Muscle layer of duodenum (tissue), 2 donors: ENCODE results near the gene JTB.
A peak's percentile ranks its signal among the peaks of the same experiment; 100 is the strongest.
"Not testable (repeated sequence)": the region's sequence is repeated elsewhere in the genome, so short reads cannot be mapped to it uniquely, and the experiment has no call there.

Source experiments
- H3K27ac ChIP-seq: one replicate; pipeline ENCODE4 v1.7.0; 2013; ENCODE audit warnings: mild to moderate bottlenecking, low read length
- H3K27me3 ChIP-seq: one replicate; pipeline ENCODE4 v1.7.0; 2013; ENCODE audit warnings: low read depth, mild to moderate bottlenecking, control low read depth, low read length
- H3K36me3 ChIP-seq, 2 donors: one replicate each; pipeline ENCODE4 v1.7.0; 2013; ENCODE audit warnings: low read length in 2 of 2, control low read depth in 1 of 2, mild to moderate bottlenecking in 1 of 2; ENCODE audit not compliant: insufficient read depth in 2 of 2, control insufficient read depth in 1 of 2
- H3K4me1 ChIP-seq, 2 donors: one replicate each; pipeline ENCODE4 v1.7.0; 2013; ENCODE audit warnings: low read length in 2 of 2, mild to moderate bottlenecking in 2 of 2, control low read depth in 1 of 2, moderate library complexity in 1 of 2; ENCODE audit not compliant: insufficient read depth in 2 of 2, control insufficient read depth in 1 of 2
- H3K4me3 ChIP-seq, 2 donors: one replicate each; pipeline ENCODE4 v1.7.0; 2013; ENCODE audit warnings: low read length in 2 of 2, low read depth in 1 of 2, mild to moderate bottlenecking in 1 of 2
- H3K9me3 ChIP-seq, 2 donors: one replicate each; pipeline ENCODE4 v1.7.0; 2013; ENCODE audit warnings: low read length in 2 of 2, control low read depth in 1 of 2, mild to moderate bottlenecking in 1 of 2; ENCODE audit not compliant: control insufficient read depth in 1 of 2
- donor health status: healthy.

Gene JTB

DNA sequence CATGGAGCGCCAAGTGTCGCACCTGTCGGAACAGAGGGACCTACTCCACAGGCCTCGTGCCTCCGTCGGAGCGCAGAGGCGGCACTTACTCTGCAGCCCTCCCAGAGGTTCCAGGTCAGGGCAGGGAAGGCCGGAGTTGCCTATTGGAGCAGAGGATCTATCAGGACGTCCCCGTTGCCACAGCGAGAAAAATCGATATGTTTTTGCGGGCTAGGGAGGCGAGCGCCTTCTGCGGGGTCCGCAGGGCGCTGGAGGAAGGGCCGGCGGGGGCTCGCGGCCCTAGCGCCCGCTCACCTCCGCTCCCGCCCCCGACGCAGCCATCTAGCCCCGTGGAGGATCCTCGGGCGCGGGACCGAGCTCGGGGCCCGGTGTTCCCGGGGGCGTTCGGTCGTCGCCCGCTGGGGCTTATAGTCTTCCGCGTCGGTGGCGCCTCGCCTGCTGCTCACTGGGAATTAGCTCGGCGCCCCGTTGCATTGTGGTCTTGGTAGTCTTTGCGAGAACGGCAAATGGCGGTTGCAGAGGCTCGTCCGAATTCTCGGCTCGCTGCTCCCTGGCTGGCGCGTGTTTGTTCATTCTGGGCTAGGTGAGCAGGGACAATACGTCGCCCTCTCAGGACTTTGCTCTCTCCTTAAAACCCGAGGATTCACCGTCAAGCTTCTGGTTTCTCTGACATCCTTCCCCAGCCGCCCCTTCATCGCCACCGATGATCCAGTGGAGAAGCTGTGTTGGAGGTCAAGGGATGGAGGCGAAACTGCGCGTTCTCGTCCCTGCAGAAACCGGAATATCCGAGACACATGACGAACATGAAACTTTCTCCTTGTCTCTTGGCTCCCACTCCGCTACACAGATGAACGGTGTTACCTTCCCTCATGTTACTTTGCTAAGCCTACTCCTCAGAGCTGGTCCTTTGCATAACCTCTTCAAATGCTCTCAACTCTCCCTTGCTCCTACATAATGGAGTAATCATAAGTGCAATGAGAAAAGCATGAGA, at the start of gene JTB:
JTB (minus strand) TSS at position 425 of the 991 bp plus-strand sequence; CDS start at position 3, 422 bp downstream.
- Histone ChIP-seq H3K9me3 (no peaks in the 10 kb centered on the region), H3K36me3 (peaks cover 26 to 30% of the 10 kb centered on the region in 2 donors), H3K4me1 (peaks cover 12 to 24% of the 10 kb centered on the region in 2 donors), H3K27ac (peak within 1 kb of the TSS; percentile 90), H3K4me3 (peak within 1 kb of the TSS; percentile 90 to 92), H3K27me3 (no peaks in the 10 kb centered on the region)

DNA sequence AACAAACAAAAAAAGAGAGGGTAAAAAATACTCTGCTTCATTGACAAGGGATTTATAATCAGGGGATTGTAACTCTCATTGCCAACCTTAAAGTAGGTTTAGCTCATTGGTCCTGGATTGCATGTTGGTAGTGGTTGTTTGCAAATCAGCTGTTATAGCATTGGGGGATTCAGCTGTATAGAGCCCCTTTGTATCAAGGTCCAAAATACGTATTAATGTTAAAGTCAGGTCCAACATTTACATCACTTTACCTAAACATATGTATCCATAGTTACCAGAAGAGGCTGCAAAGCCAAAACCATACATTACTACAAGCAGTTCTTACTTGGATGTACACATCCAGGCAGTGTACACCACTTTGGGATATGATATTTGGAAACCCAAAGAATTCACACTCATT, 42.5 kb upstream of the JTB start:
- Histone ChIP-seq H3K4me3 (no peak overlapping the region), H3K9me3 (no peaks in the 10 kb centered on the region), H3K36me3 (no peaks in the 10 kb centered on the region), H3K4me1 (no peaks in the 10 kb centered on the region), H3K27ac (no peak overlapping the region), H3K27me3 (no peaks in the 10 kb centered on the region)

DNA sequence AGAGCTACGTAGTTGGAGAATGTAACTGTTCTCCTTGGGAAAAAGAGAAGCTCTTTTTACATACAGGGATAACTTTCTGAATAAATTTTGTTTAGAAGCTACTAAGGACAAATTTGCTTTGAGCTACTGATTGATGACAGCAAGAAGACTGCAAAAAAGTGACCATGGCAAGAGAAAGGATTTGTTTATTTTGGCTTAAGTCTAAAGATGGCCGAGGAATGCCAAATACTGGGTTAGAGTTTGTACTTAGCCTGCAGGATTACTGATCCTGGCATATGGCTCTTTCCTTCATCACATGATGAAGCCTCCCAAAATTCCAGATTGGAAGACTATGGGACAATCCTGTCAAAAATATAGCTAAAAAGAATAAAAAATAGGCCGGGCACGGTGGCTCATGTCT, 41.8 kb upstream of the JTB start:
- H3K4me1 ChIP-seq, result no peaks in the 10 kb centered on the region
- H3K9me3 ChIP-seq, result no peaks in the 10 kb centered on the region
- H3K4me3 ChIP-seq, result no peak overlapping the region
- no peaks in the 10 kb centered on the region for H3K27me3 ChIP-seq
- no peak overlapping the region for H3K27ac ChIP-seq
- no peaks in the 10 kb centered on the region for H3K36me3 ChIP-seq

DNA sequence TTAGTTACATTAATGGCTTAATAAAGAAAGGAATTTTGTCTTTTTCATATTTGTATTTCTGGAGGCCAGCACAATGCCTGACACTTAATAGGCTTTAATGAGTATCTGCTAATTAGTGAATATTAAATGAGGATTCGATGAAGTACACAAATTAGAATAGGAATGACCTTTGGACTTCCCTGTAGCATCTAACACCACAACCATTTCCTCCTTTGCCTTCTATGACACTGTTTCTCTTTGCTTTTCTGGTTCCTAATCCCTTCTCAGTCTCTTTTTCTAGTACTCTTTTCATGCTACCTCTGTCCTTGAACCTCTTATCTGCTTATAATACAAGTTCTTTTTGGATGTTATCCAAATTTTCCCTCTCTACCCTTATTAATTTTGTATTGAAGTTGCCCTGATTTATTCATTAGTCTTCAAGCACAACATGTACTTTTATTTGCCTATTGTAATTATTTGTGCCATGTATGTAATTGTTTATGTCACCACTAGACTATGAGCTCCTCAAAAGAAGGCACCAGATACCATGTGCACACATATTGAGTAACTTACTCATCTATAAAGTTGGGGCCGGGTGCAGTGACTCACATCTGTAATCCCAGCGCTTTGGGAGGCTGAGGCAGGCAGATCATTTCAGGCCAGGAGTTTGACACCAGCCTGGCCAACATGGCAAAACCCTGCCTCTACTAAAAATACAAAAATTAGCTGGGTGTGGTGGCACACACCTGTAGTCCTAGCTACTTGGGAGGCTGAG, 36.9 kb upstream of the JTB start:
- Histone ChIP-seq H3K4me1 (no peaks in the 10 kb centered on the region), H3K36me3 (no peaks in the 10 kb centered on the region), H3K4me3 (no peak overlapping the region), H3K27ac (no peak overlapping the region), H3K27me3 (no peaks in the 10 kb centered on the region), H3K9me3 (no peaks in the 10 kb centered on the region)

DNA sequence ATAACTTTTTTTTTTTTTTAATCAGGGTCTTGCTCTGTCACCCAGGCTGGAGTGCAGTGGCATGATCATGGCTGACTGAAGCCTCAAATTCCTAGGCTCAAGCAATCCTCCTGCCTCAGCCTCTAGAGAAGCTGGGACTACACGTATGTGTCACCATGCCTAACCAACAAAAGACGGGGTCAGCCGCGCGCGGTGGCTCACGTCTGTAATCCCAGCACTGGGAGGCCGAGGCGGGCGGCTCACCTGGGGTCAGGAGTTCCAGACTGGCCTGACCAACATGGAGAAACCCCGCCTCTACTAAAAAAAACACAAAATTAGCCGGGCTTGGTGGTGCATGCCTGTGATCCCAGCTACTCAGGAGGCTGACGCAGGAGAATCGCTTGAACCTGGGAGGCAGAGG, 35.1 kb upstream of the JTB start:
- H3K4me3 ChIP-seq, H3K36me3 ChIP-seq: not testable (repeated sequence)

DNA sequence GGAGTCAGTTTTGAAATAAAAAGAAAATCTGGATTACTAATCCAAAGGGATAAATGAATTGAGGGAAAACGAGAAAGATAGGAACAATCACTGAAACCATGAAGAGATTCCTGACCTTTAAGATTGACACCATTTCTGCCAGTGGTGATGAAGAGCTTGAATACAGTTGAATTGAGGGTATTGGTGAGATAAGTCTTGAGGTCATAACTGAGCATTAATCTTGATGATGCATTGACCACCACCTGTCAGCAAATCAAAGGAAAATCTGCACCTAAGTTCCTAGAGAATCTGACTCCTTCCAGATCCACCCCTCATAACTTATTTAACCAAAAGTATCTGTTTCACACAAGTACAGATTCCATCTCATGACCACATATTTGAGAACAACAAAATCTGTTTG, 34.7 kb upstream of the JTB start:
- H3K4me1 ChIP-seq, result no peaks in the 10 kb centered on the region
- no peaks in the 10 kb centered on the region for H3K9me3 ChIP-seq
- H3K36me3 ChIP-seq, result no peaks in the 10 kb centered on the region
- no peak overlapping the region for H3K4me3 ChIP-seq
- no peaks in the 10 kb centered on the region for H3K27me3 ChIP-seq
- H3K27ac ChIP-seq, result no peak overlapping the region

More for the DNA sequence above, 35.1 kb upstream of the JTB start:
- not testable (repeated sequence) for H3K4me1 ChIP-seq, H3K27me3 ChIP-seq, H3K9me3 ChIP-seq, H3K27ac ChIP-seq

DNA sequence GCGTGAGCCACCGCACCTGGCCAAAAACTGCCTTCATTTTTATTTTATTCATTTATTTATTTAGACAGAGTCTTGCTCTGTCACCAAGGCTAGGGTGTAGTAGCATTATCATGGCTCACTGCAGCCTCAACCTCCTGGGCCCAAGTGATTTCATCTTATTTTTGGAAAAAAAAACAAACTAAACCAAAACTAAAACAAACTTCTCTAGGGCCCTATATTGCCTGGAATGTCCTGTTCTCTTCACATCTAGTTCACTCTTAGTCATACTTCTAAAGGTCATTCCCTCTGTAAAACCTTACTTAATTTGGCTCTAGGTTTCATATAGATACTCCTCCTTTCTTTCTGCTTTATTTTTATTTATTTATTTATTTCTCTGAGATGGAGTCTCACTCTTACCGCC, 28.7 kb upstream of the JTB start:
- Histone ChIP-seq H3K4me1 (no peaks in the 10 kb centered on the region), H3K27me3 (no peaks in the 10 kb centered on the region), H3K36me3 (no peaks in the 10 kb centered on the region), H3K4me3 (no peak overlapping the region), H3K27ac (no peak overlapping the region), H3K9me3 (no peaks in the 10 kb centered on the region)

DNA sequence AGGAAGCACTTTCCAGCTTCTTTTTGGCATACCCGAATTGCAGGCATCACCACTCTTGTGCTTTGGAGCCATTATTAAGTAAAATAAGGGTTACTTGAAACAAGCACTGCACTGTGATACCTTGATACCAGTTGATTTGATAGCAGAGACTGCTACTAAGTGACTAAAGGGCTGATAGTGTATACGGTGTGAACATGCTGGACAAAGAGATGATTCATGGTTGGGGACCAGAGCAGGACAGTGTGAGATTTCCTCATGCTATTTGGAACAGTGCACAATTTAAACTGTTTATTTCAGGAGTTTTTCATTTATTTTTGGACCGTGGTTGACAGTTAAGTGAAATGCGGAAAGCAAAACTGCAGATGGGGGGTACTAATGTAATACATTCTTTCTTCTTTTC, 22.9 kb upstream of the JTB start:
- peaks cover 0 to 4% of the 10 kb centered on the region in 2 donors for H3K36me3 ChIP-seq
- H3K4me3 ChIP-seq, result no peak overlapping the region
- no peaks in the 10 kb centered on the region for H3K27me3 ChIP-seq
- peaks cover 0 to 3% of the 10 kb centered on the region in 2 donors for H3K4me1 ChIP-seq
- no peaks in the 10 kb centered on the region for H3K9me3 ChIP-seq
- no peak overlapping the region for H3K27ac ChIP-seq

DNA sequence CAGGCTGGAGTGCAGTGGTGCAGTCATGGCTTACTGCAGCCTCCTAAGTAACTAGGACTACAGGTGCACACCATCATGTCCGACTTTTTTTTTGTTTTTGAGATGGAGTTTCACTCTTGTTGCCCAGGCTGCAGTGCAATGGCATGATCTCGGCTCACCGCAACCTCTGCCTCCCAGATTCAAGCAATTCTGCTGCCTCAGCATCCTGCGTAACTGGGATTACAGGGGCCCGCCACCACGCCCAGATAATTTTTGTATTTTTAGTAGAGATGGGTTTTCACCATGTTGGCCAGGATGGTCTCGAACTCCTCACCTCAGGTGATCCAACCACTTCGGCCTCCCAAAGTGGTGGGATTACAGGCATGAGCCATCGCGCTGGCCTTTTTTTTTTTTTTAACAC, 19.4 kb upstream of the JTB start:
- not testable (repeated sequence) for H3K27me3 ChIP-seq, H3K4me3 ChIP-seq, H3K9me3 ChIP-seq, H3K27ac ChIP-seq
- peaks cover 10 to 28% of the 10 kb centered on the region in 2 donors for H3K4me1 ChIP-seq
- peaks cover 17 to 24% of the 10 kb centered on the region in 2 donors for H3K36me3 ChIP-seq

DNA sequence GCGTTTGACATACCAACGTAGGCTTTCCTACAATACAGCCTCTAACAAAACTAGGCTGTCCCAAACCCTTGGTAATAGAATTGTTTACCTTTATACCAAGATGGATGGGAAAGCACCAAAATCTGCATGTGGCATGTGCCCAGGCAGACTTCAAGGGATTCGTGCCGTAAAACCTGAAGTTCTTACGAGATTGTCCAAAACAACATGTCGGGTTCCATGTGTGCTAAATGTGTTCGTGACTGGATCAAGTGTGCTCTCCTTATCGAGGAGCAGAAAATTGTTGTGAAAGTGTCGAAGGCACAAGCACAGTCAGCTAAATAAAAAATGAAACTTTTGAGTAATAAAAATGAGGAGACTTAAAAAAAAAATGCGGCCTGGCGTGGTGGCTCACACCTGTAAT, 18.2 kb upstream of the JTB start:
- Histone ChIP-seq H3K4me3 (no peak overlapping the region), H3K9me3 (no peaks in the 10 kb centered on the region), H3K27me3 (no peaks in the 10 kb centered on the region), H3K27ac (no peak overlapping the region), H3K4me1 (peaks cover 16 to 34% of the 10 kb centered on the region in 2 donors), H3K36me3 (peaks cover 20 to 26% of the 10 kb centered on the region in 2 donors)

DNA sequence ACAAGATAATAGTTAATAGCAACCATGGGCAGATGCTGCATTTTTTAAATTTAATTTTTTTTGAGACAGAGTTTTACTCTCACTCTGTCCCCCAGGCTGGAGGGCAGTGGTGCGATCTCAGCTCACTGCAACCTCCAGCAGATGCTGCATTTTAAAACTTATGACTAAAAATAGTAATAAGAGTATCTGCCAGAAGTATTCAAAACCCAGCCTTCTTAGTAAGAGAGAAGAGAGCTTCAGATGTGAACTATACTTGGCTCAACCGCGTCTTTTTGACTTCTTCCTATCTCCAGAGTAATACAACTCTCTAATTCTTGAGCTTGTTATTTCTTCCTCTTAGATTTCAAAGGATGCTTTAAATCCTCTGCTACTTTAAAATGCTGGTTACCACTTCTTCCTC, 17.7 kb upstream of the JTB start:
- Histone ChIP-seq H3K4me1 (peaks cover 16 to 34% of the 10 kb centered on the region in 2 donors), H3K27ac (no peak overlapping the region), H3K4me3 (no peak overlapping the region), H3K36me3 (peaks cover 20 to 26% of the 10 kb centered on the region in 2 donors), H3K27me3 (no peaks in the 10 kb centered on the region), H3K9me3 (no peaks in the 10 kb centered on the region)
